HPDE6-E6E7 (cell line): Measurements from ENCODE around the gene SRC.
"Not testable (repeated sequence)": the region's sequence is repeated elsewhere in the genome, so short reads cannot be mapped to it uniquely, and the experiment has no call there.

Experiments
- DNase-seq: peaks from one replicate; pipeline ENCODE4 v3.0.0; 2011; ENCODE audit warnings: missing footprints; ENCODE audit errors: extremely low spot score

Gene SRC

DNA sequence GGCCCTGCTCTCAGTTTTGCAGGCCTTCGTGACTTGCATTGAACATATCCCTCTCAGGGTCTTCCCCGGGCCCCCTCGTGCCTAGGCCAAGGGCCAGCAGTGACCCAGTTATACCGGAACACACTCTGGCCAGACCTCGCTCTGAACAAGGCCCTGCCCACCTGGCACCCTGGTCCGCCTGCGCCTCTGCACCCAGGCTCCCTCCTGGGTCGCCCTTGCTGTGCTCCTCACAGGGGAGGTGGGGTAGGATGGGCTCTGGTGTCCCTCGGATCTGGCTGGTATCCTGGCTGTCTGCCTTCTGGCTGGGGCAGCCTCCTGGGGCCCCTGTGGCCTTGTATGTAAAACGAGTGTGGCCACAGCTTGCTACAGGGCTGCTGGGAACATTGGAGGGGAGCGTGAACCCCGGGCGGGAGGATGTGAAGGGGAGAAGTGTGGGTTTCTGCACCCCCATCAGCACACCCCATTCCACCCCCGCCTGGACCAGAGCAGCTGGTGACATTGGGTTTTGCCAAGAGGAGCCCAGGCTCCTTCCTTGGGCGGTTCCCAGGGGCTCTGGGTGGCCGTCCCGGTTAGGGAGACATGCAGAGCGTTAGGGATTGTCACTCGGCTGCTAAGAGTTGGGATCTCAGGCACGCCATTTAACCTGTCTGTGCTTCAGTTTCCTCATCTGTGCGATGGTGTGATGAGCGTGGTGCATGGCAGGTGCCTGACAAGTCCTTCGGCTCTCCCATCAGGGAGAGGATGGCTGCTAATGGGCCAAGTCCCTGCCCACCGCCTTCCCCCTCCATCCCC lies 17.5 kb downstream of the SRC start:
- DNase-seq = no peak

DNA sequence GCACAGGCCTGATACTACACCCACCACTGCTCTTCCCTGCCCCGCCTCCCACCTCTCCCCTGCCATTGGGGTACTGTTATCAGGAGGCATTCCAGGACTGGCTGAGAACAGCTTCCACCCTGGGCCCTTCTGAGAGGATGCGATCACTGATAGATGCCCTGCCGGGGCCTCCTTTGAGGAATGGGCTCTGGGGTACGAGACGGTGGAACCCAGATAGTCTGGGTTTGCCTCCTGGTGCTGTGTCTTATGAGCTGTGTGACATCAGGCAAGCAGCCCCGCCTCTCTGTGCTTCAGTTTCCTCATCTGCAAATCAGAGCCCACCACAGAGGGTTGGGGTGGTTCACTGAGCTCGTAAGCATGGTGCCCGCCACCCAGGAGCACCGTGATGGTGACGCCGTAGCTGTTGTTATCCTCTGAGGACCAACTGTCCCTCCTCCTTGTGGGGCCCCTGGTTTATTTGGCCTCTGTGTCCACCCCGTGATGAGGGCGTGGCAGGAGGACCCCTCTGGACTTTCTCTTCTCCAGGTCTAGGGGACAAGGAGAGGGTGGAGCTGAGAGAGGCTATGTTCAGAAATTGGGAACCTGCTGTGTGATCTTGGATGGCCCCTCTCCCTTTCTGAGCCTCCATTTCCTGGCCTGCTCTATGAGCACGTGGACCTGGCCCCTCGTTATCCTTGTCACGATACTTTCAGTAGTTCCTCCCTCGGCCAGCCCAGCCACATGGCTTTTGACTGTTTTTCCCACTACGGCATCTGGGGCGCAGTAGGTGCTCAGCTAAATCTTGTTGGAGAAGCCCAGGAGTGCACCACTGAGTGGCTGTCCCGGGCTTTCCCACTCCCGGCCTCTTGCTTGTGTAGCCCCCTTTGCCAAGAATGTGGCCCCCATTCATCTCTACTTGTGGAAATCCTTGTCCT lies 18.3 kb downstream of the SRC start:
- DNase-seq = no peak

DNA sequence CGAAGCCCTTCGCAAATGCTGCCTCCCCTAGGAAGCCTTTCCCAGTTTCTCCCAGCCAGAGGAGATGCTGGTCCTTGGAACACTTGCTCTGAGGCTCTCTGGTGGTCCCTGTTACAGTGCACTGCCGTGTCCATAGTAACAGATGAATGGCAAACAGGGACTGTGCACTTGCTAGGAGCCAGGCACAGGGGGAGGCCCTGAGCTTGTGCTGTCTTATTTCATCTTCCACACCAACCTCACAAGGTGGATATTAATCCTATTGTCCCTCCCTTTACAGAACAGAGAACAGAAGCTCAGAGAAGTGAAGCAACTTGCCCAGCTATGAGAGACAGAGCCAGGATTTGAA lies 19.0 kb downstream of the SRC start:
- no peak for DNase-seq

GRCh38 chr20:37365760-37366638 lies 20.1 kb downstream of the SRC start:
- no peak for DNase-seq

GRCh38 chr20:37366743-37367142 lies 20.8 kb downstream of the SRC start:
- DNase-seq = no peak

DNA sequence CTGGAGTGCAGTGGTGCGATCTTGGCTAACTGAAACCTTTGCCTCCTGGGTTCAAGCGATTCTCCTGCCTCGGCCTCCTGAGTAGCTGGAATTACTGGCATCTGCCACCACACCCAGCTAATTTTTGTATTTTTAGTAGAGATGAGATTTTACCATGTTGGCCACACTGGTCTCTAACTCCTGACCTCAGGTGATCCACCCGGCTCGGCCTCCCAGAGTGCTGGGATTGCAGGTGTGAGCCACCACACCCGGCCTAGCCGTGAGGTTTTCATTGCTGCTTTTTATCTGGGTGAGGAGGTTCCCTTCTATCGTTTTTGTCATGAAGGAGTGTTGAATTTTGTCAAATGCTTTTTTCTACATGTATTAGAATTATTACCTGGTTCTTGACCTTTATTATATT lies 23.9 kb downstream of the SRC start:
- DNase-seq = no peak

DNA sequence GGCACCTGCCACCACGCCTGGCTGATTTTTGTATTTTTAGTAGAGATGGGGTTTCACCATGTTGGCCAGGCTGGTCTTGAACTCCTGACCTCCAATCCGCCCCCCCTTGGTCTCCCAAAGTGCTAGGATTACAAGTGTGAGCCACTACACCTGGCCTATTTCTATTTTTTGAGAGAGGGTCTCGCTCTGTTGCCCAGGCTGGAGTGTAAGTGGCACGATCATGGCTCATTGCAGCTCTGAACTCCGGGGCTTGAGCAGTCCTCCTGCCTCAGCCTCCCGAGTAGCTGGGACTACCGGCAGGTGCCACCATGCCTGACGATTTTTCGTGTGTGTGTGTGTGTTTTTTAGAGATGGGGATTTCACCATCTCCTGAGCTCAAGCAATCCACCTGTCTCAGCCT lies 25.9 kb downstream of the SRC start:
- DNase-seq = not testable (repeated sequence)

GRCh38 chr20:37372441-37372840 lies 26.5 kb downstream of the SRC start:
- DNase-seq = no peak

GRCh38 chr20:37373020-37373598 lies 27.2 kb downstream of the SRC start:
- DNase-seq = no peak

GRCh38 chr20:37375227-37375626 lies 29.3 kb downstream of the SRC start:
- DNase-seq = no peak

GRCh38 chr20:37376324-37376723 lies 30.4 kb downstream of the SRC start:
- DNase-seq = no peak

DNA sequence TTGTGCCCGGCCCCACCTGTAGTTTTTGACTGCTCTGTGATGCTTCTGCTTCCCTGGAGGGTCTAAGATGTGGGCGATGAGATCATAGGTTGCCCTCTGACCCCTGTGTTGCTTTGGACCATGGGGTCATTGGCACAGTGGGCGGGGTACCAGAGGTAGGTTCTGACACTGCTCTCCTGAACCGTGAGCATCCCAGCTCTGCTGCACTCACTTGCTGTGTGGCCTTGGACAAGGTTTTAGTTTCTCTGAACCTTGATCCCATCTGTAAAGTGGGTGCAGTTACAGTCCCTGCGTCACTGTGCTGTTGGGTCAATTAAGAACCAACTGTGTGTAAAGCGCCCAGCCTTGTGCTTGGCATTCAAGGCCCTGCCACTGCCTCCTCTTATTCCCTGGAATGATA lies 30.9 kb downstream of the SRC start:
- DNase-seq = no peak

GRCh38 chr20:37377346-37378081 lies 31.6 kb downstream of the SRC start:
- no peak for DNase-seq

DNA sequence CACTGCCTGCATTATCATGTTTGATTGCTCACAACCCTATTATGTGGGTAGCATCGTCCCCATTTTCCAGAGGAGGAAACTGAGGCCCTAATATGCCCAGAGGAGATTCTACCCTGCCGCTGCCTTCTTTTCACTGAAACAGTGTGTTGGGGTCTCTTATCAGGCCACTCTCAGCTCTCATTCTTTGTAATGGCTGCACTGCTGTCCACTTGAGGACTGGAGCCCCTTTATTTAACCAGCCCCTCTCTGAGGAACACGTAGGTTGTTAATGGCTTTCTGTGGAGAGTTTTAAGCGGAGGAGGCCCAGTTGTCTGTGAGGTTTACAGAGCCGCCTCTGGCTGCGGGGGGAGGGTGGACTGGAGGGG lies 32.5 kb downstream of the SRC start:
- DNase-seq = no peak

DNA sequence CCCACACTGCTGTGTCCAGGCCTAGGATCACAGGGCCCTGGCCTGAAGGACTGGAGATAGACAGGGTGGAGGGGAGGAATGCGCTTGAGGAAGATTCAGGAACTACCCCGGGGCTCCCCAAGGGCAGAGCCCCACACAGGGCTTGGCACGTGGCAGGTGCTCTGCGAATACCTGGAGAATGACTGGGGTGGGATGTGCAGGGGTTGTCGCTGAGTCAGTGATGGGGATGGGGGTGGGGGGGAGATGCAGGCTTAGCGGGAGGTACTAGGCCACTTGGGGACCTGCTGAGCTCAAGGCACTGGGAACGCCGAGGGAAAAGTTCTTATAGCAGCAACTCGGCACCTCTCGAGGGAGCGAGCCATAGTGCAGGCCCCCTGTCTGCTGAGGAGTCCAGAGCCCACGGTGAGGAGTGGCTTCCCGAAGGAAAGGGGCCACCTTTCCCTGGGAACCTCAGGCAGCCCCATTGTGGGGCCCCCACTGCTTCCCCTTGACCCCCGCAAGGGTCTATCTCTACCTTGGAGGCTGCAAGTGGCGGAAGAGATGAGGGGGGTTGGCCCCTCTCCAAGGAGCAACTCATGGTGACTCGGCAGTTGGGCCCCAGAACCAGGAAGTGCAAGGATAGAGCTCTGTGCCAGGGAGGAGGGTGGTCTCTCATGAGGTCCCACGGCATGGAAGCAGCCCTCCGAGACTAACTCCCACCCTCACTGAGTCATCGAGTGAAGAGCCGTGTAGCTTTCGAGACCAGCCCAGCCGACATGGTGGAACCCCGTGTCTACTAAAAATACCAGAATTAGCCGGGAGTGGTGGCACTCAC lies 33.1 kb downstream of the SRC start:
- DNase-seq = peak; percentile 82

DNA sequence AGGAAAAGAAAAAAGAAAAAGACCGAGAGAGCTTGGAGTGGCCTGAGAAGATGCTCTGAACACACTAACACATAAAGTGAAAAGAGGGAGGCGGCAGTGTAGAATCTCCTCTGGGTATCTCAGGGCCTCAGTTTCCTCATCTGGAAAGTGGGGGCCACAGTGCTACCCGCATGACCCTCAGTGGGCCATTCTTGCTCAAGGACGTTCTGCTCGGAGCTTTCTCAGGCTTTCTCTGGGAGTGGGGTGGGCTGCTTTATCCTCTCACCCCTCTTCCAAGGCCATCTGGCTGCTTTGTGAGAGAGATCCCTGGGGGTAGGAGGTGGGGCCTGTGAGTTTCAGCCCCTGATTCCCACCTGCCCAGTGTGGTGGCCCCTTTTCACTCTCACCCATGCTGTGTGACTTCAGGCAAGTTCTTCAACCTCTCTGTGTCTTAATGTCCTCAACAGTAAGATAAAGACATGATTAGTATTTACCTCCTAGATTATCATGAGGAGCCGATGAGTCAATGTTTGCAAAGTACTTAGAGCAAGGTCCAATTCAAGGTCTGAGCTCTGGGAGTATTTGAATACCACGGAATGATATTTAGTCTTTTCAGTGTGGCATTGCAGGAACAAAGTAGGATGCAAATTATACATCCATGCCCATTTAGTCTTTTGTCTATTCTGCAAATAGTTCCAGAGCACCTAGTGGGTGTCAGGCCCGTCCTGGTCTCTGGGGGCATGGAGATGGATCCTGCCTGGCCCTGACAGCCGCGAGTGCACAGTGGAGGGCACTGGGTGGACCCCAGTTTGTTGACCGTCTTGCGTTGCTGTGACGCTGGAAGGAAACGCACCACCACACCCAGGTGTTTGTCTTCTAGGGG lies 34.3 kb downstream of the SRC start:
- no peak for DNase-seq

DNA sequence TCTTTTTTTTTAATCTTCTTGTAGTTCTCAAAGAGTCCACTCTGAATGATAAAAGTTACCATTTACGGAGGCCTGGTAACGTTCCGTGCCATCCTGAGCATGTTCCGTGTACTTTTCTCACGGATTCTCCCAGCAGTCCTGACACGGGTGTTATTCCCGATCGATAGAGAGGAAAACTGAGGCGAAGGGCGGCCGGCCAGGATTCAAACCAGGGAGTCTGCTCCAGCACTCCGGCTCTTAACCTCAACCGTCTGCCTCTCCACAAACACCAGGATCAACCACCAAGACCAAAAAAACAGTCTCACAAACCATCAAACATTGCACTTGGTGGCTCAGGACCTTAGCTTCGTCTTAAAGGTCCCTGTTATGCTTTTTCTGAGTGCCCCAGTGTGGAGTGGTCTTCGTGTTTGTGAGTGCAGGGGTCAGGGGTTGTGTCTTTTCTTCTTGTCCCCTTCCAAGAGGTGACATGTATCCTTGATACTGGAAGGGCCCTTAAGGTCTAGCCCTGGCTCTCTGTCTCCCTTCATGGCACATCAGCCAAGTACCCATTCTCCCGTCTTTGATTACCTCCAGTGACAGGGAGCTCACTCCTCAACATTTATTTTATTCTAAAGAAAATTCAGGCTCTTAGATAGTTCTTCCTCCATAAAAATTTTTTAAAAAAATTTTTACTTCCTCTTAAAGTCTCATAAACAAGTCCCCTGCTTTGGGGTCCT lies 35.1 kb downstream of the SRC start:
- no peak for DNase-seq

GRCh38 chr20:37381621-37382471 lies 35.9 kb downstream of the SRC start:
- no peak for DNase-seq
